DND-41 (cell line): ENCODE data around the gene TRMO.

Source experiments
- ATAC-seq: fragments of 200-7000 bp; cut with Tn5 transposase; 3 replicates; pipeline ENCODE4 v1.9.1; 2021; ENCODE audit warnings: low read depth; ENCODE audit not compliant: insufficient read depth
- DNase-seq: peaks from one replicate; pipeline ENCODE4 v3.0.0-alpha.2; 2020
- H2AFZ ChIP-seq: 2 replicates; pipeline ENCODE4 v1.6.0; 2012; ENCODE audit warnings: low read depth, low read length
- H3K27ac ChIP-seq: 2 replicates; pipeline ENCODE4 v1.5.1; 2012; ENCODE audit warnings: low read length, inconsistent platforms
- H3K27me3 ChIP-seq: fragments of 200-600 bp; sonication (generic); 2 replicates; pipeline ENCODE4 v1.6.0; 2012; ENCODE audit warnings: low read length, mild to moderate bottlenecking, inconsistent platforms; ENCODE audit not compliant: insufficient read depth, poor library complexity
- H3K36me3 ChIP-seq: 2 replicates; pipeline ENCODE4 v1.5.1; 2012; ENCODE audit warnings: low read length, inconsistent platforms; ENCODE audit not compliant: insufficient read depth
- H3K4me1 ChIP-seq: 2 replicates; pipeline ENCODE4 v1.5.1; 2012; ENCODE audit warnings: mild to moderate bottlenecking, low read length; ENCODE audit not compliant: insufficient read depth
- H3K4me2 ChIP-seq: 2 replicates; pipeline ENCODE4 v1.6.0; 2012; ENCODE audit warnings: mild to moderate bottlenecking, moderate library complexity, low read length, inconsistent platforms; ENCODE audit not compliant: insufficient read depth
- H3K4me3 ChIP-seq, 2 experiments: fragments of 200-600 bp in 1 of 2; shearing (Covaris generic) in 1 of 2; 2 replicates each; pipeline ENCODE4 v1.5.1; 2012 to 2016; ENCODE audit warnings: inconsistent platforms in 2 of 2, low read length in 2 of 2, mild to moderate bottlenecking in 2 of 2, low read depth in 1 of 2, moderate library complexity in 1 of 2
- H3K79me2 ChIP-seq: 2 replicates; pipeline ENCODE4 v1.6.0; 2012; ENCODE audit warnings: low read length, inconsistent platforms; ENCODE audit not compliant: insufficient read depth
- H3K9ac ChIP-seq: 2 replicates; pipeline ENCODE4 v1.6.0; 2012; ENCODE audit warnings: low read depth, mild to moderate bottlenecking, inconsistent platforms, low read length, moderate library complexity
- H3K9me3 ChIP-seq: 2 replicates; pipeline ENCODE4 v1.5.1; 2012; ENCODE audit warnings: low read length, moderate library complexity, mild to moderate bottlenecking, inconsistent platforms; ENCODE audit not compliant: insufficient read depth, severe bottlenecking
- H4K20me1 ChIP-seq: 2 replicates; pipeline ENCODE4 v1.6.0; 2012; ENCODE audit warnings: low read length; ENCODE audit not compliant: insufficient read depth
- EZH2 ChIP-seq: IDR thresholded peaks from 3 replicates; pipeline ENCODE4 v1.6.1; 2012; ENCODE audit warnings: borderline replicate concordance, low read depth, mild to moderate bottlenecking, moderate library complexity, low read length, inconsistent platforms; ENCODE audit not compliant: severe bottlenecking
- TF ChIP-seq, protein P1 (sequence below): IDR thresholded peaks from 2 replicates; pipeline ENCODE4 v1.5.1; 2012; ENCODE audit warnings: borderline replicate concordance, low read length, moderate library complexity, mild to moderate bottlenecking; ENCODE audit not compliant: poor library complexity, severe bottlenecking; ENCODE audit errors: extremely low read depth

The TRMO gene

DNA sequence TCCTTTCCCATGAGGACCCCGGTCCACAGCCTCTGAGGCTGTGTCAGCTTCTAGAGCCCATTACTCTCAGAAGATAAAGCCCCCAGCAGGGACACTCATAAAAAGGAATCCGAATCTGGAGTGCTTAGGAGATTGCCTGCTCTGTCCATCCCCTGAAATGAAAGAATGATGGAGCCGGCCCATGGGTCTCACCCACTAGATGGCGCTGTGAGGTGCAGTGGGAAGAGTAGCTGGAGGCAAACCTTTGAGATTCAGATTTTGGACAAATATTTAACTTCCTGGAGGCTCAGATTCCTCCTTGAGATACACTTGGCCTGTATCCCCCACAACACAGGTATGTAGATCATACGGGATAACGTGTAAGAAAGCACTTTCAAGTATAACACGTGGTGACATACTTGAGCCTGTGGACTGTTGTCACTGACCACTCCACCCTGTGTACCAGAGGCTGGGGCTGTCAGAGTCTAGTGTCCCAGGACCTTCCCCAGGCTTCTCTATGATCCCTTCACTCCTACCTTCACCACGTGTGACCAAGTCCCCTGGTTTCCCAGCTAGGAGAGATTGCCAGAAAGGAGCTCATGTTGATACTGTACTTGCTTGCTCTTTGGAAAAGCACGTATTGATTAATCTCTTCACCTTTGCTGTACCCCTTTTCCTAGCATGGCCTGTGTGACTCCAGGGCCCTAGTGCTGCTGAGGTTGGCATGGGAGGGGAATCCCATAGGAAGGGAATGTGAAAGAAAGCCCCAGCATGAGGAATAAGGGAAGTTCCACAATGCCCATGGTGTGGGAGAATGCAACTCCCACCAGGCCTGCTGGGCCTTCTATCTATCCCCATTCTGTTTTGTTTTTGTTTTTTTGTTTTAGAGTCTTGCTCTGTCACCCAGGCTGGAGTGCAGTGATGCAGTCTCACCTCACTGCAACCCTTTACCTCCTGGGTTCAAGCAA, 32.1 kb downstream of the TRMO start:
- H3K4me3 ChIP-seq, result no peak overlapping the region
- no peak overlapping the region for H3K9ac ChIP-seq
- H3K79me2 ChIP-seq, result no peaks in the 10 kb centered on the region
- H3K4me1 ChIP-seq, result no peaks in the 10 kb centered on the region
- TF ChIP-seq, protein P1, sequence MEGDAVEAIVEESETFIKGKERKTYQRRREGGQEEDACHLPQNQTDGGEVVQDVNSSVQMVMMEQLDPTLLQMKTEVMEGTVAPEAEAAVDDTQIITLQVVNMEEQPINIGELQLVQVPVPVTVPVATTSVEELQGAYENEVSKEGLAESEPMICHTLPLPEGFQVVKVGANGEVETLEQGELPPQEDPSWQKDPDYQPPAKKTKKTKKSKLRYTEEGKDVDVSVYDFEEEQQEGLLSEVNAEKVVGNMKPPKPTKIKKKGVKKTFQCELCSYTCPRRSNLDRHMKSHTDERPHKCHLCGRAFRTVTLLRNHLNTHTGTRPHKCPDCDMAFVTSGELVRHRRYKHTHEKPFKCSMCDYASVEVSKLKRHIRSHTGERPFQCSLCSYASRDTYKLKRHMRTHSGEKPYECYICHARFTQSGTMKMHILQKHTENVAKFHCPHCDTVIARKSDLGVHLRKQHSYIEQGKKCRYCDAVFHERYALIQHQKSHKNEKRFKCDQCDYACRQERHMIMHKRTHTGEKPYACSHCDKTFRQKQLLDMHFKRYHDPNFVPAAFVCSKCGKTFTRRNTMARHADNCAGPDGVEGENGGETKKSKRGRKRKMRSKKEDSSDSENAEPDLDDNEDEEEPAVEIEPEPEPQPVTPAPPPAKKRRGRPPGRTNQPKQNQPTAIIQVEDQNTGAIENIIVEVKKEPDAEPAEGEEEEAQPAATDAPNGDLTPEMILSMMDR, result peak; percentile 82
- no peak for TF ChIP-seq EZH2
- H4K20me1 ChIP-seq, result no peaks in the 10 kb centered on the region
- H3K9me3 ChIP-seq, result no peaks in the 10 kb centered on the region
- H3K4me2 ChIP-seq, result no peak overlapping the region
- H3K27me3 ChIP-seq, result no peaks in the 10 kb centered on the region
- no peak overlapping the region for H3K27ac ChIP-seq
- ATAC-seq (peak; percentile 56; the same call in 1 of the 3 replicates), DNase-seq (peak; percentile 51)
- no peak overlapping the region for H2AFZ ChIP-seq
- H3K36me3 ChIP-seq, result no peaks in the 10 kb centered on the region

DNA sequence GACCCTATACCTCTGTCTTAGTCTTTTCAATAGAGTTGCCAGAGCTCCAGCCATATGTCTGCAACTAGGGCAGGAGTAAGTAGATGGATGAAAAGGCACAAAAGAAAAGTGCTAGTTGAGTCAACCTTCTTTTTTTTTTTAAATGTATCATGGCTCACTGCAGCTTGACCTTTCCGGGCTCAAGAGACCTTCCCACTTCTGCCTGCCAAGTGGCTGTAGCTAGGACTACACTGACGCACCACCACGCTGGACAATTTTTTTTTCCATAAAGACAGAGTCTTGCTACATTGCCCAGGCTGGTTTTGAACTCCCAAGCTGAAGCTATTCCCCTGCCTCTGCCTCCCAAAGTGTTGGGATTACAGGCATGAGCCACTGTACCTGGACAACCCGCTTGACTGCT, 42.0 kb downstream of the TRMO start:
- Histone ChIP-seq H3K4me3 (no peak overlapping the region), H3K27me3 (no peaks in the 10 kb centered on the region), H3K9ac (no peak overlapping the region), H3K4me2 (no peak overlapping the region), H4K20me1 (no peaks in the 10 kb centered on the region), H3K9me3 (no peaks in the 10 kb centered on the region), H3K4me1 (no peaks in the 10 kb centered on the region), H3K36me3 (no peaks in the 10 kb centered on the region), H2AFZ (no peak overlapping the region), H3K79me2 (no peaks in the 10 kb centered on the region), H3K27ac (no peak overlapping the region)
- DNase-seq (no peak), ATAC-seq (no peak)
- no peak for TF ChIP-seq EZH2
- TF ChIP-seq, protein P1, result no peak

DNA sequence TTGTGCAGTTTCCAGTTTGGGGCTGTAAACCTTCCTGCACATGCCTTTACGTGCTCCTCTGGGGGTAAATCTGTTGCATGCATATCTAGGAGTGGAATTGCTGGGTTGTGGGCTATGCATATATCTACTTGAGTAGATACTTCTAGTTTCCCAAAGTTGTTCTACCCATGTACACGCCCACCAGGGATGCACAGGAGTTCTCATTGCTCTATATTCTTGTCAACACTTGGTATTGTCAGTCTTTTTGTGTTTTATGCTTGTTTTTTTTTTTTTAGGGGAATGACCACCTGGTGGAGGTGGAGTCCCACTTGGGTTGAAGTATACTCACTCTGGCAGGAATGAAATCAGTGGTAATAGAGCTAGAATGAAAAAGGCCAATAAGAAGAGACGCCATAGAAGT, 46.2 kb downstream of the TRMO start:
- Histone ChIP-seq H3K27ac (no peak overlapping the region), H3K4me3 (no peak overlapping the region), H4K20me1 (no peaks in the 10 kb centered on the region), H3K4me2 (no peak overlapping the region), H3K9me3 (no peaks in the 10 kb centered on the region), H2AFZ (no peak overlapping the region), H3K27me3 (no peaks in the 10 kb centered on the region), H3K4me1 (no peaks in the 10 kb centered on the region), H3K9ac (no peak overlapping the region), H3K79me2 (no peaks in the 10 kb centered on the region), H3K36me3 (no peaks in the 10 kb centered on the region)
- TF ChIP-seq, protein P1, result no peak
- TF ChIP-seq EZH2, result no peak
- DNase-seq (no peak), ATAC-seq (no peak)

DNA sequence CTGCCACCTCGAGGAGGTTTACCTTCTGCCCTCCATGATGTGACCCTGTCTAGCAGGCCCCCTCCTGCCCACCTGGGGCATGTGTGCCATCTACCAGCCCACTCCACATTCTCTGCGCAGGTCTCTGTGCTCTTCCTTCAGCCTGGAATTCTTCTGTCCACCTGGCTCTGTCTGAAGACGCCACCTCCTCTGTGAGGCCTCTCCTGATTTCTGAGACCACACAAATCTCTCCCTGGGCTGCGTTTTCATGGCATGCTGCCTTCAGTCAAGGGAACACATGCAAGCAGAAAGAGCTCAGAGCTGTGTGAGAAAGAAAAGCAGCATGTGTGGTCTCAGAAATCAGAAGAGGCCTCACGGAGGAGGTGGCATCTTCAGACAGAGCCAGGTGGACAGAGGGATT, 47.2 kb downstream of the TRMO start:
- no peaks in the 10 kb centered on the region for H3K79me2 ChIP-seq
- ATAC-seq (no peak), DNase-seq (no peak)
- no peak for TF ChIP-seq EZH2
- TF ChIP-seq, protein P1, result no peak
- peaks cover 3% of the 10 kb centered on the region for H3K27me3 ChIP-seq
- no peaks in the 10 kb centered on the region for H3K36me3 ChIP-seq
- H3K9ac ChIP-seq, result no peak overlapping the region
- no peaks in the 10 kb centered on the region for H3K4me1 ChIP-seq
- no peaks in the 10 kb centered on the region for H4K20me1 ChIP-seq
- no peak overlapping the region for H2AFZ ChIP-seq
- H3K4me2 ChIP-seq, result no peak overlapping the region
- no peaks in the 10 kb centered on the region for H3K9me3 ChIP-seq
- no peak overlapping the region for H3K27ac ChIP-seq
- H3K4me3 ChIP-seq, result no peak overlapping the region
